ENCODE results near the gene PPP1R3G. TPM values are rescaled to one million over a fixed set of nuclear protein-coding genes. Genes with fewer than 3 reads are reported as not detected.

The PPP1R3G gene
- total and polyA plus RNA-seq, 12 donors: 1.2 to 17.1 (median 8.4) TPM

- Histone ChIP-seq H3K27me3 (no peaks in the 10 kb centered on the region), H3K9me3 (replicated peaks in 1 of 3) (no peaks in the 10 kb centered on the region), H3K4me1 (replicated peaks in 1 of 2) (no peaks in the 10 kb centered on the region), H3K36me3 (replicated peaks in 1 of 2) (no peaks in the 10 kb centered on the region), H3K4me3 (no peak overlapping the region), H3K27ac (peak overlapping the region in 2 of 5 donors; percentile 45 to 73)
- no peak for TF ChIP-seq POLR2A (IDR thresholded peaks at IDR 0.05)
- no peak for TF ChIP-seq CTCF (IDR thresholded peaks at IDR 0.05)
- DNase-seq: no peak
- 86 to 94% (median 90%) methylated on average over 8 of the region's 8 CpGs for WGBS, 4 donors
- intact Hi-C loops (cut with DNase I): no loop called here
These were observed 17.3 kb downstream of the PPP1R3G start for GRCh38 chr6:5102267-5102970.

GRCh38 chr6:5103250-5103649 lies 18.1 kb downstream of the PPP1R3G start:
- 46 to 65% (median 53%) methylated on average over 8 of the region's 8 CpGs for WGBS, 4 donors
- peak; percentile 46 to 90 (median 78) for DNase-seq
- H3K4me1 ChIP-seq (replicated peaks in 1 of 2): no peaks in the 10 kb centered on the region
- intact Hi-C loops (cut with DNase I): no loop called here
- no peaks in the 10 kb centered on the region for H3K27me3 ChIP-seq
- H3K4me3 ChIP-seq: no peak overlapping the region
- TF ChIP-seq POLR2A (IDR thresholded peaks at IDR 0.05) (no peak), CTCF (IDR thresholded peaks at IDR 0.05) (no peak)
- H3K27ac ChIP-seq: peak overlapping the region in 2 of 5 donors; percentile 57 to 73
- no peaks in the 10 kb centered on the region for H3K36me3 ChIP-seq (replicated peaks in 1 of 2)
- no peaks in the 10 kb centered on the region for H3K9me3 ChIP-seq (replicated peaks in 1 of 3)

GRCh38 chr6:5104667-5105066 lies 19.5 kb downstream of the PPP1R3G start:
- no peaks in the 10 kb centered on the region for H3K27me3 ChIP-seq
- intact Hi-C loops (cut with DNase I): no loop called here
- DNase-seq: no peak
- H3K27ac ChIP-seq: no peak overlapping the region
- no peak overlapping the region for H3K4me3 ChIP-seq
- H3K36me3 ChIP-seq (replicated peaks in 1 of 2): no peaks in the 10 kb centered on the region
- TF ChIP-seq CTCF (IDR thresholded peaks at IDR 0.05) (no peak), POLR2A (IDR thresholded peaks at IDR 0.05) (no peak)
- WGBS, 4 donors: 88 to 92% (median 91%) methylated on average over 6 of the region's 6 CpGs
- H3K9me3 ChIP-seq (replicated peaks in 1 of 3): no peaks in the 10 kb centered on the region
- H3K4me1 ChIP-seq (replicated peaks in 1 of 2): no peaks in the 10 kb centered on the region

GRCh38 chr6:5105146-5105545 lies 20.0 kb downstream of the PPP1R3G start:
- TF ChIP-seq POLR2A (IDR thresholded peaks at IDR 0.05) (no peak), CTCF (IDR thresholded peaks at IDR 0.05) (no peak)
- no peaks in the 10 kb centered on the region for H3K27me3 ChIP-seq
- H3K27ac ChIP-seq: no peak overlapping the region
- no peak overlapping the region for H3K4me3 ChIP-seq
- H3K4me1 ChIP-seq (replicated peaks in 1 of 2): no peaks in the 10 kb centered on the region
- WGBS, 4 donors: 97 to 98% (median 98%) methylated on average over 7 to 10 of the region's 10 CpGs
- no peak for DNase-seq
- H3K36me3 ChIP-seq (replicated peaks in 1 of 2): no peaks in the 10 kb centered on the region
- no peaks in the 10 kb centered on the region for H3K9me3 ChIP-seq (replicated peaks in 1 of 3)
- intact Hi-C loops (cut with DNase I): no loop called here

Data from adrenal gland (tissue), 12 donors.